ENCODE measurements around the gene C6orf89. TPM values are rescaled to one million over a fixed set of nuclear protein-coding genes. Genes with fewer than 3 reads are reported as not detected.
A peak's percentile ranks its signal among the peaks of the same experiment; 100 is the strongest.

Gene C6orf89
- total and polyA plus RNA-seq, 2 of the 13 experiments (the other 11 are each of a cell fraction or from before 2014, with no cell fraction given), result 22.1 to 32.2 TPM

DNA sequence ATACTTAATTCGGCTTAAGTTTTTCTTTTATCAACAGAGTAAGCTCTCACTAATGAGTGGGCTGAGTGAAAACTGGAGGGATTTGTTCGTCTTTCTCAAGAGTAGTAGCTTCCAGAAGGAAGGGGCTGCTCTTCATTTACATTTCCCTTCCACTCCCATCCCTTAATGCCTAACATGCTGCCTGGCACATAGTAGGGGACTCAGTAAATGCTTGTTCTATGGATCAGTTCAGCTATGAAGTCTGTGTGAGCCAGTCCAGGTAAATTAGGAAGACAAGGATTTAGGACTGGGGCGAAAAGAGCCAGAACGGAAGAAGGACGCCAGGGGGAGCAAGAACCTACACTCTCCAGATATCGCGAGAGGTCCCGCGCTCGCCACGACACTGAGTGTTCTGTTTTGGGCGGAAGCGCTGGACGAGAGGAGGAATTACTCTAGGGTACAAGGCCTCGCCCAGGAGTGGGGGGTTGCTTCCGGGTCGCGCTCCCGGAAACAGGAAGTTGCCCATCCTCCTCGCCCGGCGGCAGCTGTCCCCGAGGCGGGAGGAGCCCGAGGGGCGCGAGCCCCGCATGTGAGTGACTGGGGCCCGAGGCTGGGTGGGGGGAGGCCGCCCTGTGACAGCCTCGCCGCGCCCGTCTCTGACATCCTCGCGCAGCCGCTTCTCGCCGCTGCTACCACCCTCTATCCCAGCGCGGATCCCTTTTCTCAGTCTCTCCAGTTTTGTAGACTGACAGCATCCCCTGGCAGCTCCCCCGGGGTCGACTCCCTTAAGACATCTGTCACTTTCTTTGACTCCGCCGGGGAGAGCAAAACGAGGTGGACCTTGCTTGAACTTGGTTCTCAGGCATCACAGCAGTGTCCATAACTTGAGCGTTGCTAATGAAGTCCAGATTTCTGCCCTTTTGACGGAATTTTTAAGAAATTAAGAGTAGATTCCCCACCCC is at the start of gene C6orf89 (continued):
- TF ChIP-seq ATF7 (IDR thresholded peaks at IDR 0.05), result no peak
- peak; percentile 80; the same call in 1 of the 2 replicates for TF ChIP-seq ATF7 (CRISPR knock-in tag; IDR thresholded peaks at IDR 0.05)
- peak; percentile 79; the same call in 1 of the 2 replicates for TF ChIP-seq ZNF331 (CRISPR knock-in tag; IDR thresholded peaks at IDR 0.05)
- peak; percentile 68; the same call in 1 of the 2 replicates for TF ChIP-seq ZNF143 (CRISPR knock-in tag; IDR thresholded peaks at IDR 0.05)
- TF ChIP-seq, protein P1, sequence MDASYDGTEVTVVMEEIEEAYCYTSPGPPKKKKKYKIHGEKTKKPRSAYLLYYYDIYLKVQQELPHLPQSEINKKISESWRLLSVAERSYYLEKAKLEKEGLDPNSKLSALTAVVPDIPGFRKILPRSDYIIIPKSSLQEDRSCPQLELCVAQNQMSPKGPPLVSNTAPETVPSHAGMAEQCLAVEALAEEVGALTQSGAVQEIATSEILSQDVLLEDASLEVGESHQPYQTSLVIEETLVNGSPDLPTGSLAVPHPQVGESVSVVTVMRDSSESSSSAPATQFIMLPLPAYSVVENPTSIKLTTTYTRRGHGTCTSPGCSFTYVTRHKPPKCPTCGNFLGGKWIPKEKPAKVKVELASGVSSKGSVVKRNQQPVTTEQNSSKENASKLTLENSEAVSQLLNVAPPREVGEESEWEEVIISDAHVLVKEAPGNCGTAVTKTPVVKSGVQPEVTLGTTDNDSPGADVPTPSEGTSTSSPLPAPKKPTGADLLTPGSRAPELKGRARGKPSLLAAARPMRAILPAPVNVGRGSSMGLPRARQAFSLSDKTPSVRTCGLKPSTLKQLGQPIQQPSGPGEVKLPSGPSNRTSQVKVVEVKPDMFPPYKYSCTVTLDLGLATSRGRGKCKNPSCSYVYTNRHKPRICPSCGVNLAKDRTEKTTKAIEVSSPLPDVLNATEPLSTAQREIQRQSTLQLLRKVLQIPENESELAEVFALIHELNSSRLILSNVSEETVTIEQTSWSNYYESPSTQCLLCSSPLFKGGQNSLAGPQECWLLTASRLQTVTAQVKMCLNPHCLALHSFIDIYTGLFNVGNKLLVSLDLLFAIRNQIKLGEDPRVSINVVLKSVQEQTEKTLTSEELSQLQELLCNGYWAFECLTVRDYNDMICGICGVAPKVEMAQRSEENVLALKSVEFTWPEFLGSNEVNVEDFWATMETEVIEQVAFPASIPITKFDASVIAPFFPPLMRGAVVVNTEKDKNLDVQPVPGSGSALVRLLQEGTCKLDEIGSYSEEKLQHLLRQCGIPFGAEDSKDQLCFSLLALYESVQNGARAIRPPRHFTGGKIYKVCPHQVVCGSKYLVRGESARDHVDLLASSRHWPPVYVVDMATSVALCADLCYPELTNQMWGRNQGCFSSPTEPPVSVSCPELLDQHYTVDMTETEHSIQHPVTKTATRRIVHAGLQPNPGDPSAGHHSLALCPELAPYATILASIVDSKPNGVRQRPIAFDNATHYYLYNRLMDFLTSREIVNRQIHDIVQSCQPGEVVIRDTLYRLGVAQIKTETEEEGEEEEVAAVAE (CRISPR knock-in tag; IDR thresholded peaks at IDR 0.05; ENCODE audit: borderline replicate concordance), result peak; percentile 84; the same call in 1 of the 2 replicates
- TF ChIP-seq ZNF446 (CRISPR knock-in tag; IDR thresholded peaks at IDR 0.05), result peak; percentile 75; the same call in 1 of the 2 replicates
- no peak for TF ChIP-seq TRIM24 (CRISPR knock-in tag; IDR thresholded peaks at IDR 0.05)
- TF ChIP-seq, protein P2, sequence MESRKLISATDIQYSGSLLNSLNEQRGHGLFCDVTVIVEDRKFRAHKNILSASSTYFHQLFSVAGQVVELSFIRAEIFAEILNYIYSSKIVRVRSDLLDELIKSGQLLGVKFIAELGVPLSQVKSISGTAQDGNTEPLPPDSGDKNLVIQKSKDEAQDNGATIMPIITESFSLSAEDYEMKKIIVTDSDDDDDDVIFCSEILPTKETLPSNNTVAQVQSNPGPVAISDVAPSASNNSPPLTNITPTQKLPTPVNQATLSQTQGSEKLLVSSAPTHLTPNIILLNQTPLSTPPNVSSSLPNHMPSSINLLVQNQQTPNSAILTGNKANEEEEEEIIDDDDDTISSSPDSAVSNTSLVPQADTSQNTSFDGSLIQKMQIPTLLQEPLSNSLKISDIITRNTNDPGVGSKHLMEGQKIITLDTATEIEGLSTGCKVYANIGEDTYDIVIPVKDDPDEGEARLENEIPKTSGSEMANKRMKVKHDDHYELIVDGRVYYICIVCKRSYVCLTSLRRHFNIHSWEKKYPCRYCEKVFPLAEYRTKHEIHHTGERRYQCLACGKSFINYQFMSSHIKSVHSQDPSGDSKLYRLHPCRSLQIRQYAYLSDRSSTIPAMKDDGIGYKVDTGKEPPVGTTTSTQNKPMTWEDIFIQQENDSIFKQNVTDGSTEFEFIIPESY (CRISPR knock-in tag; IDR thresholded peaks at IDR 0.05), result no peak; the same call in 1 of the 2 replicates
- TF ChIP-seq KDM5B (CRISPR knock-in tag; IDR thresholded peaks at IDR 0.05; ENCODE audit: borderline replicate concordance), result peak; percentile 95; the same call in 1 of the 2 replicates
- TF ChIP-seq RFX1 (IDR thresholded peaks at IDR 0.05), result no peak
- no peak for TF ChIP-seq RBAK (CRISPR knock-in tag; IDR thresholded peaks at IDR 0.05)
- TF ChIP-seq ZFP36L1 (CRISPR knock-in tag; IDR thresholded peaks at IDR 0.05), result peak; percentile 46; the same call in 1 of the 2 replicates
- TF ChIP-seq BRD4 (CRISPR knock-in tag; IDR thresholded peaks at IDR 0.05), result no peak; the same call in none of the 2 replicates
- TF ChIP-seq ZNF30 (CRISPR knock-in tag; IDR thresholded peaks at IDR 0.05), result no peak; the same call in 1 of the 2 replicates
- TF ChIP-seq PRMT3 (CRISPR knock-in tag; IDR thresholded peaks at IDR 0.05; ENCODE audit: borderline replicate concordance, low read depth), result no peak
- TF ChIP-seq MED1 (CRISPR knock-in tag; IDR thresholded peaks at IDR 0.05), result peak; percentile 83; the same call in 1 of the 2 replicates
- no peak for TF ChIP-seq ZNF253 (CRISPR knock-in tag; IDR thresholded peaks at IDR 0.05; ENCODE audit: borderline replicate concordance)
- TF ChIP-seq ZFY (CRISPR knock-in tag; IDR thresholded peaks at IDR 0.05), result peak; percentile 96
- peak; percentile 99 for TF ChIP-seq ZNF430 (CRISPR knock-in tag; IDR thresholded peaks at IDR 0.05)
- TF ChIP-seq RARA (CRISPR knock-in tag; IDR thresholded peaks at IDR 0.05), result peak; percentile 50
- TF ChIP-seq, protein P3, sequence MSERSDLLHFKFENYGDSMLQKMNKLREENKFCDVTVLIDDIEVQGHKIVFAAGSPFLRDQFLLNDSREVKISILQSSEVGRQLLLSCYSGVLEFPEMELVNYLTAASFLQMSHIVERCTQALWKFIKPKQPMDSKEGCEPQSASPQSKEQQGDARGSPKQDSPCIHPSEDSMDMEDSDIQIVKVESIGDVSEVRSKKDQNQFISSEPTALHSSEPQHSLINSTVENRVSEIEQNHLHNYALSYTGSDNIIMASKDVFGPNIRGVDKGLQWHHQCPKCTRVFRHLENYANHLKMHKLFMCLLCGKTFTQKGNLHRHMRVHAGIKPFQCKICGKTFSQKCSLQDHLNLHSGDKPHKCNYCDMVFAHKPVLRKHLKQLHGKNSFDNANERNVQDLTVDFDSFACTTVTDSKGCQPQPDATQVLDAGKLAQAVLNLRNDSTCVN (CRISPR knock-in tag; IDR thresholded peaks at IDR 0.05; ENCODE audit: borderline replicate concordance), result peak; percentile 51; the same call in 1 of the 2 replicates
- TF ChIP-seq ZNF432 (CRISPR knock-in tag; IDR thresholded peaks at IDR 0.05; ENCODE audit: borderline replicate concordance), result no peak

All from HepG2 (cell line).